Body of pancreas (tissue), 4 donors: ENCODE measurements around the gene NATD1. TPM values are rescaled to one million over a fixed set of nuclear protein-coding genes. Genes with fewer than 3 reads are reported as not detected.
"Not testable (repeated sequence)": the region's sequence is repeated elsewhere in the genome, so short reads cannot be mapped to it uniquely, and the experiment has no call there.

Experiments
- ATAC-seq: fragments of 150-250 bp; one replicate; pipeline ENCODE4 v1.9.1; 2016
- DNase-seq, 4 donors: peaks; one replicate each; pipeline ENCODE4 v3.0.0-alpha.2; 2019
- H3K27ac ChIP-seq, 4 donors: fragments of 200-600 bp; sonication (generic); 1 replicate in 3 of 4; 2 replicates in 1 of 4; pipeline versions ENCODE4 v1.5.1 to v1.6.1; 2016 to 2019; ENCODE audit warnings: mild to moderate bottlenecking in 1 of 4, mixed read lengths in 1 of 4, moderate library complexity in 1 of 4
- H3K27me3 ChIP-seq, 2 donors: fragments of 200-600 bp; sonication (generic); one replicate each; pipeline ENCODE4 v1.6.0; 2016; ENCODE audit warnings: mild to moderate bottlenecking in 1 of 2
- H3K36me3 ChIP-seq, 2 donors: fragments of 200-600 bp; sonication (generic); replicated peaks in 1 of 2; 2 replicates each; pipeline ENCODE4 v1.5.1; 2016; ENCODE audit warnings: low read depth in 2 of 2; ENCODE audit not compliant: insufficient read depth in 1 of 2
- H3K4me1 ChIP-seq: fragments of 200-600 bp; sonication (generic); one replicate; pipeline ENCODE4 v1.6.0; 2016
- H3K4me3 ChIP-seq, 2 donors: fragments of 200-600 bp; sonication (generic); 1 replicate in 1 of 2; 2 replicates in 1 of 2; pipeline ENCODE4 v1.5.1; 2016 to 2019
- H3K9me3 ChIP-seq, 3 donors: fragments of 200-600 bp; sonication (generic); 1 replicate in 2 of 3; 2 replicates in 1 of 3; pipeline ENCODE4 v1.5.1; 2016
- CTCF ChIP-seq, 7 experiments: fragments of 450-650 bp in 4 of 7; fragments of 200-600 bp in 3 of 7; sonication (generic) in 3 of 7; IDR thresholded peaks; one replicate each; pipeline ENCODE4 v1.5.1; 2016 to 2019; ENCODE audit warnings: antibody characterized with exemption in 7 of 7
- POLR2A ChIP-seq, 3 donors: fragments of 450-650 bp; IDR thresholded peaks; one replicate each; pipeline ENCODE4 v1.6.1; 2016; ENCODE audit warnings: antibody characterized with exemption in 3 of 3, mild to moderate bottlenecking in 2 of 3
- WGBS, 2 donors: methylation state at CpG; one replicate each; pipeline ENCODE4 v1.1.5; 2017; 5-methylcytosine and 5-hydroxymethylcytosine counted together
- intact Hi-C: fragments of 100-400 bp; cut with DNase I; formaldehyde crosslinking; loops from one replicate; pipeline ENCODE4 v1.15.1; 2023
- small RNA-seq: library from RNA; depleted of rRNA; stranded (forward); fragments of <200 nt; gene quantifications from one replicate; pipeline ENCODE3, GENCODE V24; 2016
- total RNA-seq, 2 donors: library from RNA; depleted of rRNA; stranded (reverse); fragments of >200 nt; gene quantifications; one replicate each; pipeline ENCODE4 v1.1.0, GENCODE V29; 2016

The NATD1 gene
- total RNA-seq, 2 donors from 2014 or later, result 2.6 to 7.0 TPM

GRCh38 chr17:21193031-21193430 is 60.2 kb downstream of the NATD1 start:
- H3K36me3 ChIP-seq, result peaks cover 0 to 2% of the 10 kb centered on the region in 2 donors
- H3K9me3 ChIP-seq, result no peaks in the 10 kb centered on the region
- TF ChIP-seq POLR2A (IDR thresholded peaks at IDR 0.05) (no peak), CTCF (IDR thresholded peaks at IDR 0.05) (no peak)
- intact Hi-C loops, result no loop called here
- H3K27ac ChIP-seq, result no peak overlapping the region
- no peaks in the 10 kb centered on the region for H3K27me3 ChIP-seq
- H3K4me1 ChIP-seq, result no peaks in the 10 kb centered on the region
- no peak overlapping the region for H3K4me3 ChIP-seq
- 52 to 59% methylated on average over 5 of the region's 5 CpGs for WGBS, 2 donors
- DNase-seq, result no peak
- ATAC-seq, result no peak

GRCh38 chr17:21192414-21192813 is 60.8 kb downstream of the NATD1 start:
- intact Hi-C loops, ATAC-seq, H3K4me1 ChIP-seq, H3K27me3 ChIP-seq, DNase-seq, H3K4me3 ChIP-seq, H3K9me3 ChIP-seq, H3K36me3 ChIP-seq, H3K27ac ChIP-seq: not testable (repeated sequence)
- 90 to 95% methylated on average over 7 of the region's 7 CpGs for WGBS, 2 donors

- TF ChIP-seq POLR2A (IDR thresholded peaks at IDR 0.05) (no peak), CTCF (IDR thresholded peaks at IDR 0.05) (no peak)
- intact Hi-C loops, result no loop called here
- WGBS, 2 donors, result 78 to 92% methylated on average over 2 of the region's 2 CpGs
- peaks cover 0 to 2% of the 10 kb centered on the region in 2 donors for H3K36me3 ChIP-seq
- DNase-seq (no peak), ATAC-seq (no peak)
- H3K4me1 ChIP-seq, result no peaks in the 10 kb centered on the region
- H3K27me3 ChIP-seq, result no peaks in the 10 kb centered on the region
- H3K4me3 ChIP-seq, result no peak overlapping the region
- H3K27ac ChIP-seq, result no peak overlapping the region
- H3K9me3 ChIP-seq, result no peaks in the 10 kb centered on the region
Measured at GRCh38 chr17:21191698-21192097, 61.5 kb downstream of the NATD1 start.

GRCh38 chr17:21190078-21190477 is 63.1 kb downstream of the NATD1 start:
- no peaks in the 10 kb centered on the region for H3K4me1 ChIP-seq
- WGBS, 2 donors, result 90 to 94% methylated on average over 6 of the region's 6 CpGs
- no peak for ATAC-seq
- TF ChIP-seq POLR2A (IDR thresholded peaks at IDR 0.05) (no peak), CTCF (IDR thresholded peaks at IDR 0.05) (no peak)
- H3K36me3 ChIP-seq, result peaks cover 0 to 3% of the 10 kb centered on the region in 2 donors
- intact Hi-C loops, result no loop called here
- H3K4me3 ChIP-seq, result no peak overlapping the region
- H3K27ac ChIP-seq, result no peak overlapping the region
- no peaks in the 10 kb centered on the region for H3K27me3 ChIP-seq
- H3K9me3 ChIP-seq, result no peaks in the 10 kb centered on the region
- DNase-seq, result no peak

GRCh38 chr17:21189361-21189760 is 63.8 kb downstream of the NATD1 start:
- 90 to 97% methylated on average over 2 to 4 of the region's 4 CpGs for WGBS, 2 donors

More at GRCh38 chr17:21189361-21189760, 63.8 kb downstream of the NATD1 start:
- peaks cover 0 to 6% of the 10 kb centered on the region in 2 donors for H3K36me3 ChIP-seq
- no peaks in the 10 kb centered on the region for H3K27me3 ChIP-seq
- H3K9me3 ChIP-seq, result no peaks in the 10 kb centered on the region
- no peak overlapping the region for H3K4me3 ChIP-seq
- H3K4me1 ChIP-seq, result no peaks in the 10 kb centered on the region
- ATAC-seq (no peak), DNase-seq (no peak)
- TF ChIP-seq CTCF (IDR thresholded peaks at IDR 0.05), result no peak
- no peak for TF ChIP-seq POLR2A (IDR thresholded peaks at IDR 0.05)
- no peak overlapping the region for H3K27ac ChIP-seq
- intact Hi-C loops, result no loop called here

Small RNAs within 50 kb of the gene (small RNA-seq; reads per million reads assigned to genes)
- not detected for gene RN7SL426P

Other genes with a start within 250 kb of the NATD1 start
- 10 to 100 TPM; 66.4 to 79.4 TPM for gene USP22, start 210.4 kb downstream of the NATD1 start, total RNA-seq
- gene DHRS7B, start 126.4 kb downstream of the NATD1 start, total RNA-seq, result 10 to 100 TPM; 14.0 to 14.5 TPM
- 10 to 100 TPM in 1 of 2 donors, 1 to 10 TPM in 1; 7.0 to 22.4 TPM for gene TMEM11, start 39.2 kb downstream of the NATD1 start, total RNA-seq
- gene MAP2K3, start 31.3 kb upstream of the NATD1 start, total RNA-seq, result 10 to 100 TPM; 15.3 to 48.1 TPM
- gene KCNJ12, start 122.9 kb upstream of the NATD1 start, total RNA-seq, result under 1 TPM; 0.52 to 0.99 TPM